Measurements from ENCODE around the gene CHST12. TPM values are rescaled to one million over a fixed set of nuclear protein-coding genes. Genes with fewer than 3 reads are reported as not detected.
A peak's percentile ranks its signal among the peaks of the same experiment; 100 is the strongest.

CHST12 gene
- total RNA-seq (10 to 100 TPM in 8 of 9 donors, 1 to 10 TPM in 1; 4.3 to 31.2 (median 21.4) TPM), polyA plus RNA-seq (10 to 100 TPM in 2 of 3 donors, 1 to 10 TPM in 1; 2.5 to 22.3 (median 17.5) TPM)
- long read RNA-seq, donor 1, full-length matches to known transcripts, result 2 of 2 reads
- long read RNA-seq, donor 1, partial matches to known transcripts, result 0 of 2 reads
- long read RNA-seq, donor 1, other reads (novel, unspliced or antisense), result 0 of 2 reads
- long read RNA-seq, donor 2, full-length matches to known transcripts, result 9 of 9 reads
- long read RNA-seq, donor 2, partial matches to known transcripts, result 0 of 9 reads
- long read RNA-seq, donor 2, other reads (novel, unspliced or antisense), result 0 of 9 reads
- long read RNA-seq, donor 3, full-length matches to known transcripts, result 2 of 2 reads
- long read RNA-seq, donor 3, partial matches to known transcripts, result 0 of 2 reads
- long read RNA-seq, donor 3, other reads (novel, unspliced or antisense), result 0 of 2 reads
- long read RNA-seq, donor 4, full-length matches to known transcripts, result 10 of 17 reads
- long read RNA-seq, donor 4, partial matches to known transcripts, result 0 of 17 reads
- long read RNA-seq, donor 4, other reads (novel, unspliced or antisense), result 7 of 17 reads
- long read RNA-seq, donor 5, full-length matches to known transcripts, result 83 of 107 reads
- long read RNA-seq, donor 5, partial matches to known transcripts, result 5 of 107 reads
- long read RNA-seq, donor 5, other reads (novel, unspliced or antisense), result 19 of 107 reads
- long read RNA-seq, donor 6, full-length matches to known transcripts, result 18 of 28 reads
- long read RNA-seq, donor 6, partial matches to known transcripts, result 2 of 28 reads
- long read RNA-seq, donor 6, other reads (novel, unspliced or antisense), result 8 of 28 reads
- long read RNA-seq, donor 7, full-length matches to known transcripts, result 4 of 4 reads
- long read RNA-seq, donor 7, partial matches to known transcripts, result 0 of 4 reads
- long read RNA-seq, donor 7, other reads (novel, unspliced or antisense), result 0 of 4 reads
- long read RNA-seq, donor 8, full-length matches to known transcripts, result 9 of 9 reads
- long read RNA-seq, donor 8, partial matches to known transcripts, result 0 of 9 reads
- long read RNA-seq, donor 8, other reads (novel, unspliced or antisense), result 0 of 9 reads
- long read RNA-seq, donor 9, full-length matches to known transcripts, result 3 of 3 reads
- long read RNA-seq, donor 9, partial matches to known transcripts, result 0 of 3 reads
- long read RNA-seq, donor 9, other reads (novel, unspliced or antisense), result 0 of 3 reads
- long read RNA-seq, donor 10, full-length matches to known transcripts, result 3 of 3 reads
- long read RNA-seq, donor 10, partial matches to known transcripts, result 0 of 3 reads
- long read RNA-seq, donor 10, other reads (novel, unspliced or antisense), result 0 of 3 reads

GRCh38 chr7:2403014-2403717 is at the start of gene CHST12:
TSS of gene CHST12 (plus strand) at chr7:2403611. CDS start at chr7:2432640, 29,029 bp downstream.
- H3K4me3 ChIP-seq, result peak within 1 kb of the TSS; percentile 64 to 90 (median 81)
- peak; percentile 94 to 98 (median 96) for DNase-seq
- peak within 1 kb of the TSS in 4 of 5 donors; percentile 55 to 89 (median 64) for H3K27ac ChIP-seq
- WGBS, 4 donors, result 1 to 3% (median 1%) methylated on average over 4 to 88 of the region's 89 CpGs
- no peaks in the 10 kb centered on the region for H3K9me3 ChIP-seq (replicated peaks in 1 of 3)
- peaks cover 39 to 54% of the 10 kb centered on the region in 2 donors for H3K4me1 ChIP-seq (replicated peaks in 1 of 2)
- no peaks in the 10 kb centered on the region for H3K27me3 ChIP-seq
- TF ChIP-seq CTCF (IDR thresholded peaks at IDR 0.05) (no peak), POLR2A (IDR thresholded peaks at IDR 0.05) (peak in 1 of 2 donors; percentile 25)
- H3K36me3 ChIP-seq (replicated peaks in 1 of 2), result no peaks in the 10 kb centered on the region
- intact Hi-C loops (cut with DNase I), result loop anchor here in 1 of 2 donors (5.0 kb wide), 1 partner anchor 46 kb away; no protein-coding TSS in a partner anchor

DNA sequence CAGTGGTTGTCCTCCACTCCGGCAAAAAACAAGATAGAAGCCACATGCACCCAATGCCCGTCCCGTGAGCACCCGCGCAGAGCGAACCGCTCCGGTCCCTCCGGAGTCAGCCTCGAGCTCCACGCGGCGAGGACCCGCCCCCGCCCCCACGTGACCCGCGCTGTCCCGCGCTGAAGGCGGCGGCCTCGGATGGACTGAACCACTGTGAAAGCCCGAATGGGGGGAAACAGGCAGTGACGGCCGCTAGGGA is 49.5 kb upstream of the CHST12 start:
- peak; percentile 89 to 94 (median 90) for DNase-seq
- 0 to 1% (median 0%) methylated on average over 22 to 26 of the region's 26 CpGs for WGBS, 4 donors
- TF ChIP-seq CTCF (IDR thresholded peaks at IDR 0.05) (no peak), POLR2A (IDR thresholded peaks at IDR 0.05) (peak; percentile 20 to 37)
- Histone ChIP-seq H3K36me3 (replicated peaks in 1 of 2) (no peaks in the 10 kb centered on the region), H3K27me3 (no peaks in the 10 kb centered on the region), H3K4me1 (replicated peaks in 1 of 2) (peaks cover 25 to 36% of the 10 kb centered on the region in 2 donors), H3K9me3 (replicated peaks in 1 of 3) (no peaks in the 10 kb centered on the region), H3K4me3 (peak overlapping the region in 3 of 4 donors; percentile 45 to 94 (median 56)), H3K27ac (peak overlapping the region; percentile 71 to 100 (median 96))
- intact Hi-C loops (cut with DNase I), result loop anchor here (10.0 kb wide), 2 partner anchors 109 to 779 kb away; partner anchors contain the start of genes MRM2 (in 1 of the 2), NUDT1 (in 1 of the 2) and PSMG3 (in 1 of the 2)

DNA sequence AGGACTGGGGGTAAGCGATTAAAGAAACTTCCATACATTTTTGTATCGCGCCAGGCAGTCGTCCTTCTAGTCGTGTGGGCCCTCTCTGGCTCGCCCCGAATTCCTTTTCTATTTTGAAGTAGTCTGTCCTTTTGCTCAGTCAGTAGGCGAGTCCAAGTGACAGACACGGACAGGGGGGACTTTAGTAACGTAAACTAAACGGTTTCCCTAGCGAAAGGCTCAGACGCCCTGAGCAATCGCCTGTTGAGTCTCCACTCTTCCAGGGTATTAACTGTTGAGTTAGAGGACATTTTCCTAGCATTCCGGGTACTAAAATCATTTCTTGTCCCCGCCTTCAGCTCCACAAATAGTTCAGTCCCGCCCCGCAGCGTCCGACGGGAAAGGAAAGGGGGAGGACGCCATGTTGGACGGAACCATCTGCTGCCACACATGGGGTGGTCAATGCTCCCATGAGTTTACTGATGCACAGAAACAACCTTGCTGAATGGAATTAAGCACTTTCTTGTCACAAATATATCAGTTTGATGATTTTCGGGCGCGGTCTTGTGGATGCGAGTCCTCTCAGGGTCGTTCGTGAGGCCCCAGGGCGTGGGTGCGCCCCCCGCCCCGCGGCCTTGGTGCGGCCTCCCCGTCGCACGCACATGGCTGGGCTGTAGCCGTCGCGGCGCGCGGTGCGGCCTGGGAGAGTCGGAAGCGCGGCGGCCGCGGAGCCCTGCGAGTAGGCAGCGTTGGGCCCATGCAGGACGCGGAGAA is 49.0 kb upstream of the CHST12 start, which contains the start of gene EIF3B:
Gene EIF3B, plus strand, starts transcription at position 642 of the 753 bp plus-strand sequence. Its CDS starts 95 bp downstream, at position 737.
- no peaks in the 10 kb centered on the region for H3K36me3 ChIP-seq (replicated peaks in 1 of 2)
- WGBS, 4 donors, result 0% methylated on average over 17 to 55 of the region's 55 CpGs
- peak; percentile 88 to 96 (median 91) for DNase-seq
- no peaks in the 10 kb centered on the region for H3K27me3 ChIP-seq
- peak within 1 kb of the TSS; percentile 71 to 100 (median 96) for H3K27ac ChIP-seq
- intact Hi-C loops (cut with DNase I), result loop anchor here (10.0 kb wide), 2 partner anchors 110 to 780 kb away; partner anchors contain the start of genes MRM2 (in 1 of the 2), NUDT1 (in 1 of the 2) and PSMG3 (in 1 of the 2)
- no peaks in the 10 kb centered on the region for H3K9me3 ChIP-seq (replicated peaks in 1 of 3)
- peaks cover 25 to 41% of the 10 kb centered on the region in 2 donors for H3K4me1 ChIP-seq (replicated peaks in 1 of 2)
- peak within 1 kb of the TSS; percentile 61 to 94 (median 80) for H3K4me3 ChIP-seq
- peak in 3 of 6 experiments; percentile 5 to 30 (median 15) for TF ChIP-seq CTCF (IDR thresholded peaks at IDR 0.05)
- TF ChIP-seq POLR2A (IDR thresholded peaks at IDR 0.05), result peak; percentile 68 to 77

All from adrenal gland (tissue), 19 donors.